Activated CD4-positive, alpha-beta T cell treated with anti-CD3 and anti-CD28 coated beads for 1 hour (primary cell): ENCODE results near the gene ADCY10.
A peak's percentile ranks its signal among the peaks of the same experiment; 100 is the strongest.
"Not testable (repeated sequence)": the region's sequence is repeated elsewhere in the genome, so short reads cannot be mapped to it uniquely, and the experiment has no call there.

Experiments
- DNase-seq: peaks from one replicate; pipeline ENCODE4 v3.0.0-alpha.2; 2020

The ADCY10 gene

GRCh38 chr1:167806676-167807075, 107.3 kb downstream of the ADCY10 start:
- DNase-seq, result not testable (repeated sequence)

- DNase-seq, result not testable (repeated sequence)
Measured at GRCh38 chr1:167806235-167806634, 107.7 kb downstream of the ADCY10 start.

- DNase-seq, result no peak
Measured at GRCh38 chr1:167805041-167805556, 108.8 kb downstream of the ADCY10 start.

- peak; percentile 72 for DNase-seq
Measured at GRCh38 chr1:167803358-167804207, 110.4 kb downstream of the ADCY10 start.

GRCh38 chr1:167802235-167802634, 111.7 kb downstream of the ADCY10 start:
- DNase-seq, result no peak

- no peak for DNase-seq
Measured at GRCh38 chr1:167800251-167800650, 113.7 kb downstream of the ADCY10 start.

- DNase-seq, result no peak
Measured at GRCh38 chr1:167799747-167800146, 114.2 kb downstream of the ADCY10 start.

- no peak for DNase-seq
Measured at GRCh38 chr1:167798952-167799351, 115.0 kb downstream of the ADCY10 start.

- DNase-seq, result no peak
Measured at GRCh38 chr1:167797015-167797414, 116.9 kb downstream of the ADCY10 start.

GRCh38 chr1:167795810-167796740, 117.9 kb downstream of the ADCY10 start:
- no peak for DNase-seq

GRCh38 chr1:167794043-167794442, 119.9 kb downstream of the ADCY10 start:
- no peak for DNase-seq

GRCh38 chr1:167792188-167792565, 121.8 kb downstream of the ADCY10 start:
- DNase-seq, result no peak

- no peak for DNase-seq
Measured at GRCh38 chr1:167791281-167792187, 122.4 kb downstream of the ADCY10 start.

GRCh38 chr1:167790117-167790516, 123.8 kb downstream of the ADCY10 start:
- no peak for DNase-seq

GRCh38 chr1:167789501-167789900, 124.4 kb downstream of the ADCY10 start:
- DNase-seq, result no peak

GRCh38 chr1:167786502-167786901, 127.4 kb downstream of the ADCY10 start:
- DNase-seq, result no peak

GRCh38 chr1:167784876-167785550, 128.9 kb downstream of the ADCY10 start:
- no peak for DNase-seq

GRCh38 chr1:167782946-167783345, 131.0 kb downstream of the ADCY10 start:
- DNase-seq, result no peak

- DNase-seq, result no peak
Measured at GRCh38 chr1:167781558-167781957, 132.4 kb downstream of the ADCY10 start.

- DNase-seq, result no peak
Measured at GRCh38 chr1:167777269-167777650, 136.7 kb downstream of the ADCY10 start.

- DNase-seq, result no peak
Measured at GRCh38 chr1:167776616-167777268, 137.2 kb downstream of the ADCY10 start.
